Colonic mucosa (tissue), 4 donors: ENCODE results near the gene CCDC180. TPM values are rescaled to one million over a fixed set of nuclear protein-coding genes. Genes with fewer than 3 reads are reported as not detected.

ENCODE experiments used
- DNase-seq: peaks from one replicate; pipeline ENCODE4 v3.0.0-alpha.2; 2020
- H3K27ac ChIP-seq: fragments of 200-600 bp; one replicate; pipeline ENCODE4 v1.8.0; 2021
- H3K27me3 ChIP-seq: fragments of 200-600 bp; one replicate; pipeline ENCODE4 v1.8.0; 2021
- H3K36me3 ChIP-seq: fragments of 200-600 bp; one replicate; pipeline ENCODE4 v1.8.0; 2021
- H3K4me1 ChIP-seq: fragments of 200-600 bp; one replicate; pipeline ENCODE4 v1.8.0; 2021; ENCODE audit warnings: mild to moderate bottlenecking
- H3K4me3 ChIP-seq: fragments of 200-600 bp; one replicate; pipeline ENCODE4 v1.8.0; 2021
- H3K9ac ChIP-seq, 2 donors: one replicate each; pipeline ENCODE4 v1.7.0; 2013; ENCODE audit warnings: control low read depth in 2 of 2, low read depth in 2 of 2, low read length in 2 of 2
- H3K9me3 ChIP-seq: fragments of 200-600 bp; one replicate; pipeline ENCODE4 v1.8.0; 2021
- CTCF ChIP-seq: fragments of 200-600 bp; IDR thresholded peaks from one replicate; pipeline ENCODE4 v1.8.0; 2022; ENCODE audit warnings: antibody characterized with exemption, mild to moderate bottlenecking
- intact Hi-C: fragments of 100-400 bp; cut with DNase I; formaldehyde crosslinking; loops from one replicate; pipeline ENCODE4 v1.14.1; 2022
- total RNA-seq, 2 donors: library from RNA; stranded (reverse); fragmentation: NEBNext Ultra II Directional in 1 of 2; extraction: Animal tissue kit (Norgen Biotek cat#: 25700) in 1 of 2; gene quantifications; one replicate each; pipeline ENCODE4 v1.2.1, GENCODE V29; 2021
- donor health status: healthy.
- donor health status: DM: no; HTN: no; CAD: no.
- donor health status: DM: no; HTN: no; CAD: no.

Gene CCDC180
- total RNA-seq, 2 donors from 2014 or later, result 0.67 to 1.5 TPM

GRCh38 chr9:97320080-97320642 is 12.7 kb downstream of the CCDC180 start:
- H3K36me3 ChIP-seq, result no peaks in the 10 kb centered on the region

GRCh38 chr9:97321251-97321650 is 13.8 kb downstream of the CCDC180 start:
- no peak for TF ChIP-seq CTCF
- H3K27ac ChIP-seq, result no peak overlapping the region
- intact Hi-C loops, result no loop called here
- H3K9ac ChIP-seq, result no peak overlapping the region
- no peaks in the 10 kb centered on the region for H3K4me1 ChIP-seq
- no peaks in the 10 kb centered on the region for H3K9me3 ChIP-seq
- H3K4me3 ChIP-seq, result no peak overlapping the region
- no peaks in the 10 kb centered on the region for H3K27me3 ChIP-seq
- no peaks in the 10 kb centered on the region for H3K36me3 ChIP-seq
- no peak for DNase-seq

More at GRCh38 chr9:97320080-97320642, 12.7 kb downstream of the CCDC180 start:
- Histone ChIP-seq H3K27ac (no peak overlapping the region), H3K9ac (no peak overlapping the region), H3K4me1 (no peaks in the 10 kb centered on the region), H3K27me3 (no peaks in the 10 kb centered on the region), H3K9me3 (no peaks in the 10 kb centered on the region), H3K4me3 (no peak overlapping the region)
- intact Hi-C loops, result no loop called here
- no peak for DNase-seq
- TF ChIP-seq CTCF, result no peak

- H3K27me3 ChIP-seq, result no peaks in the 10 kb centered on the region
- no peaks in the 10 kb centered on the region for H3K4me1 ChIP-seq
- H3K9ac ChIP-seq, result no peak overlapping the region
- no peak for DNase-seq
- no peaks in the 10 kb centered on the region for H3K9me3 ChIP-seq
- TF ChIP-seq CTCF, result no peak
- H3K27ac ChIP-seq, result no peak overlapping the region
- H3K36me3 ChIP-seq, result no peaks in the 10 kb centered on the region
- intact Hi-C loops, result no loop called here
- no peak overlapping the region for H3K4me3 ChIP-seq
Observed at GRCh38 chr9:97321691-97322090, 14.2 kb downstream of the CCDC180 start.

GRCh38 chr9:97322105-97322504 is 14.6 kb downstream of the CCDC180 start:
- intact Hi-C loops, result no loop called here
- no peak overlapping the region for H3K27ac ChIP-seq
- H3K9ac ChIP-seq, result no peak overlapping the region
- H3K4me3 ChIP-seq, result no peak overlapping the region
- H3K27me3 ChIP-seq, result no peaks in the 10 kb centered on the region
- no peak for TF ChIP-seq CTCF
- H3K4me1 ChIP-seq, result no peaks in the 10 kb centered on the region
- H3K9me3 ChIP-seq, result no peaks in the 10 kb centered on the region
- no peaks in the 10 kb centered on the region for H3K36me3 ChIP-seq
- DNase-seq, result no peak

GRCh38 chr9:97324954-97325353 is 17.5 kb downstream of the CCDC180 start:
- Histone ChIP-seq H3K4me1 (no peaks in the 10 kb centered on the region), H3K9ac (no peak overlapping the region), H3K4me3 (no peak overlapping the region), H3K27me3 (no peaks in the 10 kb centered on the region), H3K27ac (no peak overlapping the region), H3K36me3 (no peaks in the 10 kb centered on the region), H3K9me3 (no peaks in the 10 kb centered on the region)
- intact Hi-C loops, result no loop called here
- no peak for TF ChIP-seq CTCF
- no peak for DNase-seq
